Tibial nerve (tissue), 4 donors: Measurements from ENCODE around the gene RNF182.

Experiments
- CTCF ChIP-seq, 5 experiments: fragments of 200-600 bp in 3 of 5; fragments of 450-650 bp in 2 of 5; sonication (generic) in 3 of 5; IDR thresholded peaks; one replicate each; pipeline ENCODE4 v1.5.1; 2016 to 2019; ENCODE audit warnings: antibody characterized with exemption in 5 of 5, mild to moderate bottlenecking in 3 of 5, moderate library complexity in 2 of 5
- EP300 ChIP-seq, 2 donors: sonication (generic); formaldehyde crosslinking; IDR thresholded peaks; one replicate each; pipeline ENCODE4 v1.6.1; 2017; ENCODE audit warnings: antibody characterized with exemption in 2 of 2, mild to moderate bottlenecking in 1 of 2
- POLR2A ChIP-seq, 2 donors: fragments of 450-650 bp; IDR thresholded peaks; one replicate each; pipeline ENCODE4 v1.6.1; 2017; ENCODE audit warnings: antibody characterized with exemption in 2 of 2, mild to moderate bottlenecking in 2 of 2, moderate library complexity in 2 of 2

DNA sequence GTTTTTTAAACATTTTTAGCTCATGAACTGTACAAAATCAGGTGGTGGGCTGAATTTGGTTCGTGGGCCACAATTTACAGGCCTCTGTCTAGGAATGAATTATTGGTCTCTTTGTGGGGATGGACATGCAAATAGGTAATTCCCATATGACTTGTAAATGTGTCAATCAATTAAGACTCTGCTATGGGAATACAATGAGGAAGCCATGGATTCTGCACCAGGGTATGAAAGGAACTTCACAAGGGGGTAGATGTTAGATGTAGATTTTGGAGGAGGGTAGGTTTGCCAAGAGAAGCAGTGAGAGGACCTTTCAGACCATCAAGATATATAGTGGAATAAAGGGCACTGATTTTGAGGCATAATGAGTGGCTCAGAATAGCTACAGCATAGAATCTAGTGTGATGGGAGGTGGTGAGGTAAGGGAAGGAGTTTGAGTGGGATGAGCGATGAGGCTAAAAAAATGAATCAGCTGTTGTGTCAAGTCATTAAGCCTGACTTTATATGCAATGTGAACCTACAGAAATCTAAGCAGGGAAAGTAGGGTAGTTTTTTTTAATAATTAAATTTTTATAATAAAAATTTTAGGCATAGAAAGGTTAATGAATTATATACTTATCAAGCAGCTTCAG is 32.6 kb upstream of the RNF182 start:
- no peak for TF ChIP-seq CTCF (IDR thresholded peaks at IDR 0.05)
- no peak for TF ChIP-seq EP300 (IDR thresholded peaks at IDR 0.05)
- no peak for TF ChIP-seq POLR2A (IDR thresholded peaks at IDR 0.05)
